GM10248 (cell line): ENCODE measurements around the gene ARHGAP24.

Source experiments
- CTCF ChIA-PET: fragments of 300-600 bp; sonication (Branson Sonifier 250); formaldehyde crosslinking; extraction: SDS; loops from one replicate; lab custom pipeline; 2021; ENCODE audit warnings: antibody characterized with exemption; lab: Yijun Ruan, JAX
- POLR2A ChIA-PET: fragments of 350-650 bp; sonication (Branson Sonifier 250); formaldehyde crosslinking; extraction: SDS; loops from one replicate; lab custom pipeline; 2020; ENCODE audit warnings: antibody characterized with exemption; lab: Yijun Ruan, JAX
- DNase-seq: peaks from one replicate; pipeline ENCODE4 v3.0.0; 2012; ENCODE audit errors: extremely low spot score
- TF ChIP-seq, protein P1 (sequence below): IDR thresholded peaks from 2 replicates; pipeline ENCODE4 v1.5.1; 2012; ENCODE audit warnings: mild to moderate bottlenecking, low read depth; ENCODE audit errors: extremely low read depth, missing control alignments, control extremely low read depth

Gene ARHGAP24

DNA sequence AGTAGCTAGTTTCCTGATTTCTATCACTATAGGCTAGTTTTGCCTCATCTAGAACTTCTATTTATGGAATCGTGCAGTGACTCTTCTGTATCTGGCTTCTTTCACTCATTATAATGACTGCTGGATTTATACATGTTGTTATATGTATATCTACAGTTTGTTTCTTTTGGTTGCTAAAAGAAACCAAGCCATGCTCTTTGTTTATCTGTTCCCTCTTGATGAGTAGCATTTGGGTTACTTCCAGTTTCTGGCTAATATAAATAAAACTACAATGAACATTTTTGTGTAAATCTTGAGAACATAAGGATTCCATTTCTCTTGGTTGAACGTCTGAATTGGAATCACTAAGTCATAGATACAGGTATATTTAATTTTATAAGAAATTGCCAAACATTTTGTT, 73.9 kb downstream of the ARHGAP24 start:
- no peak for DNase-seq
- TF ChIP-seq, protein P1, sequence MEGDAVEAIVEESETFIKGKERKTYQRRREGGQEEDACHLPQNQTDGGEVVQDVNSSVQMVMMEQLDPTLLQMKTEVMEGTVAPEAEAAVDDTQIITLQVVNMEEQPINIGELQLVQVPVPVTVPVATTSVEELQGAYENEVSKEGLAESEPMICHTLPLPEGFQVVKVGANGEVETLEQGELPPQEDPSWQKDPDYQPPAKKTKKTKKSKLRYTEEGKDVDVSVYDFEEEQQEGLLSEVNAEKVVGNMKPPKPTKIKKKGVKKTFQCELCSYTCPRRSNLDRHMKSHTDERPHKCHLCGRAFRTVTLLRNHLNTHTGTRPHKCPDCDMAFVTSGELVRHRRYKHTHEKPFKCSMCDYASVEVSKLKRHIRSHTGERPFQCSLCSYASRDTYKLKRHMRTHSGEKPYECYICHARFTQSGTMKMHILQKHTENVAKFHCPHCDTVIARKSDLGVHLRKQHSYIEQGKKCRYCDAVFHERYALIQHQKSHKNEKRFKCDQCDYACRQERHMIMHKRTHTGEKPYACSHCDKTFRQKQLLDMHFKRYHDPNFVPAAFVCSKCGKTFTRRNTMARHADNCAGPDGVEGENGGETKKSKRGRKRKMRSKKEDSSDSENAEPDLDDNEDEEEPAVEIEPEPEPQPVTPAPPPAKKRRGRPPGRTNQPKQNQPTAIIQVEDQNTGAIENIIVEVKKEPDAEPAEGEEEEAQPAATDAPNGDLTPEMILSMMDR = no peak
- ChIA-PET CTCF (no interaction called here), POLR2A (no interaction called here)

GRCh38 chr4:85555206-85555605, 80.3 kb downstream of the ARHGAP24 start:
- ChIA-PET CTCF (interaction anchor here (1.9 kb wide), 1 partner anchor 10 kb away, joined by 7 read pairs; no protein-coding TSS in a partner anchor), POLR2A (interaction anchor here (0.6 kb wide), 1 partner anchor 1373 kb away, joined by 3 read pairs; no protein-coding TSS in a partner anchor)
- TF ChIP-seq, protein P1 = no peak
- peak; percentile 18 for DNase-seq

- TF ChIP-seq, protein P1 = no peak
- POLR2A ChIA-PET = no interaction called here
- peak; percentile 27 for DNase-seq
- CTCF ChIA-PET = interaction anchor here (0.7 to 1.9 kb wide), 6 partner anchors 9 to 192 kb away, joined by 3 to 7 read pairs (median 3); no protein-coding TSS in a partner anchor
Measured at GRCh38 chr4:85556283-85556682, 81.3 kb downstream of the ARHGAP24 start.

DNA sequence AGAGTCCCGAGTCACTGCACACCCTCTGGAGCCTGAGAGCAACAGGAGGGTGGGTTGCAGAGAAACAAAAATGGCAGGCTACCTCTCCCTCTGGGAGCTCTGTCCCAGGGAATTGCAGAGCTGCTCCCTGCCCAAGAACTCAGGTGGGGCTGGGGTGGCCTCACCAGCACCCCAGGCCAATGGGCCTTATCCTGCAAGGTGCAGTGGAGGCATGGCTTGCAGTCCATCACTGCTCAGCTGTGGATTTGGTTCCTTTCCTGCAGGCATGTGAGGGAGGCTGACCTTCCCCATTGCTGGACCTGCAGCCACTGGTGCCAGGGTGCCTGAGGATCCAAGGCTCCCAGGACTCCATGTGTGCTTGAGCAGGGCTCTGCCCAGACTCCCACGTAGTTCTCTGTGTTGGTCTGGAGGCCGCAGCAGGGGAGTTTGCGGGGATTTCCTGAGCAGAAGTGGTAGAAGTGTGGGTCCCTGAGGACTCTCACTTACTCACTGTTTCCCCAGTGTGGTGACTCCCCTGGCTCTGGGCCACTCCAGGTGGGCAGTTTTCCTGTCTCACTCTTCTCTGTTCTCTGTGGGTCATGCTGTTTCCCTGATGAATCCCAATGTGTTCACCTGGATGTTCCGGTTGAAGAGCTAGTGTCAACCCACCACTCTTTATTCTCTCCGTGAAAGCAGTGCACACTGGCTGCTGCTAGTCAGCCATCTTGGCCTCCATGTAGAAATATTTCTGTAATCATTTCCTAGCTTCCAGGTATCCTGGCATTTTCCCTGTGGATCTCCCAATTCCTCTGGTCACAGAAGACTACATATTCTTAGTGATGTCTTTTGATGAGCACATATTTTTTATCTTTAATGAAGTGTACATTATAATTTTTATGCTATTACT, 82.3 kb downstream of the ARHGAP24 start:
- ChIA-PET POLR2A (no interaction called here), CTCF (interaction anchor here (1.3 to 1.5 kb wide), 3 partner anchors 12 to 24 kb away, joined by 3 to 5 read pairs (median 3); no protein-coding TSS in a partner anchor)
- peak; percentile 69 for DNase-seq
- TF ChIP-seq, protein P1 = no peak

- CTCF ChIA-PET = interaction anchor here (1.5 to 1.7 kb wide), 2 partner anchors 10 to 12 kb away, joined by 4 to 7 read pairs; no protein-coding TSS in a partner anchor
- POLR2A ChIA-PET = no interaction called here
- TF ChIP-seq, protein P1 = no peak
- DNase-seq = no peak
Measured at GRCh38 chr4:85565761-85566480, 91.0 kb downstream of the ARHGAP24 start.

DNA sequence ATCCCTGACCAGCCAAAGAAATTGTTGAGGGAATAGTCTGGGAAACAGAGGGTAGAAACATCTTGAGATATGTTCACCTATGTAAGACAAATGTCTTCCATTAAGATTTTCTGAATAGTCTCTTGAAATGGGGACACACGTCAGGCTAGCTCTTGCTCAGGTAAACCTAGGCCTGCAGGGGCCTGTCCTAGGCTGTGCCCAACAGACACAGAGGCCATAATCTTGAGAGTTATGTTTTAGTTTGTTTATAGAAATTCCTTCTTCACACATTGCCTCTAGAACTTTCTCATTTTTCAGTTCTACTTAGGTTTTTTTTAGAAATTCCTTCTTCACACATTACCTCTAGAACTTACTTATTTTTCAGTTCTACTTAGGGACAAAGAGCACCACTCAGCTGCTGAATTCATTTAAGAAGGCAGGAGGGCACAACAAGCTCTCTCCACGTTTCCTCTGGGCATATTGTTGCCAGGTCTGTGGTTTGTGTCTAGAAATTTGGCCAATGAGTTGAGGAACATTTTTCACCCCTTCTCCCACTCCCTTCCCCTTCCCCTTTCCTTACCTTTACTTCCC, 94.9 kb downstream of the ARHGAP24 start:
- ChIA-PET POLR2A (no interaction called here), CTCF (interaction anchor here (1.4 kb wide), 2 partner anchors 12 to 179 kb away, joined by 3 read pairs; no protein-coding TSS in a partner anchor)
- TF ChIP-seq, protein P1 = no peak
- DNase-seq = peak; percentile 20
